A549 treated with ZK216348 at 1 μM for 4 hours (cell line): Measurements from ENCODE around the gene SDHD. TPM values are rescaled to one million over a fixed set of nuclear protein-coding genes. Genes with fewer than 3 reads are reported as not detected.

Experiments used
- total RNA-seq: library from RNA; stranded (reverse); fragments of 200-300 nt; extraction: Qiagen RNA extraction; gene quantifications from 5 replicates; pipeline ENCODE4 v1.2.3, GENCODE V29; 2022; ENCODE audit warnings: low read depth

Gene SDHD
- total RNA-seq, result 65.2 to 71.1 TPM (median 66.1 TPM) in 5 replicates

GRCh38 chr11:112086422-112087191 is at the start of gene SDHD, which contains the start of gene TIMM8B:
Gene SDHD, plus strand, starts transcription at chr11:112086873. Its CDS starts 35 bp downstream, at chr11:112086908.
Gene TIMM8B, minus strand, starts transcription at chr11:112086756. Its CDS starts 33 bp downstream, at chr11:112086723.

DNA sequence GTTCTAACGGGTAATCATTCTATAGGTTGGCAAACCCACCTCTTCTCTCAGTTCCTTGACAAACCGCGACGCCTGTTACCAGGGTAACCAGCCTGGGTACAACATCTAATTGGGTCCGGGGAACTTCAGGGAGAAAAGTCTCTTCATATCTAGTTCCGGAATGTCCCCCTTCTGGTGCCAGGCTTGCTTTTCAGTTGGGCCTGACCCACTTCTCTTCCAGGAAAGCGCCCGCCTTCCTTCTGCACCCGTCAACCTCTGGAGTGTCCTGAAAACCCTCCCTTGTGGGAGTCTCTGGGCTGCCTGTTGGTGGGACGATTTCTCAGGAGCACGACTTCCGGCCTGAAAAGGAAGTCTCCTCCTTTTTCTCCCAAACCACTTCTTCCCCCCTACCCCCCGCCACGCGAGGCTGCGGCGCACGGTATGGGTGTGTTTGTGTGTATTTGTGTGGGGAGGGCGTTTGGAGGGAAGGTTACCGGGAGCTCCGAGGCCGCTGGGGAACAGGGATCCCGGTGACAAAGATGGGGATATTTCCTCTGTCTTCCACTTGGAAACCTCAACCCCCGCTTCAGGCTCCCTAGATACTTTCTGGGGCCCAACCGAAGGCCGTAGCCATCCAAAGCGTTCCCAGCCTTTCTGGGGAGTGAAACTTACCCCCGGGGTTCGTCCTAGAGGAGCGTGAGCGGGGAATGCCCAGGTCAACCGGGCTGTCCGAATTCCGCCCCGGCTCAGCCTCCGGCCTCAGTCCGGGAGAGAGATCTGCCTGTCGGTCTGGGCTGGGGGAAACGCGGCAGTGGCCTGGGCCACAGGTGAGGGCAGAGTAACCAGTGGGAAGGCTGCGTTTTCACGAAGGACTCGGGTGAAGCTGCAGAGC is 12.5 kb upstream of the SDHD start, which contains the start of the genes NKAPD1 and PIH1D2:
TSS of gene NKAPD1 (plus strand) at position 359 of the 871 bp plus-strand sequence. CDS start 1,276 bp downstream, outside the sequence.
TSS of gene PIH1D2 (minus strand) at position 77 of the 871 bp plus-strand sequence. CDS start 843 bp downstream, outside the sequence.

Other genes with a start within 250 kb of the SDHD start
- 16.9 to 20.2 TPM (median 18.8 TPM) in 5 replicates for gene ALG9, start 215.3 kb upstream of the SDHD start, total RNA-seq
- gene FDXACB1, start 207.7 kb upstream of the SDHD start, total RNA-seq, result 1.4 to 2.3 TPM (median 1.6 TPM) in 5 replicates
- gene CFAP68, start 207.3 kb upstream of the SDHD start, total RNA-seq, result 30.8 to 38.7 TPM (median 32.5 TPM) in 5 replicates
- 6.4 to 15.9 TPM (median 9.5 TPM) in 5 replicates for gene CRYAB, start 175.1 kb upstream of the SDHD start, total RNA-seq
- not detected in 5 replicates for gene HSPB2, start 174.1 kb upstream of the SDHD start, total RNA-seq
- gene C11orf52, start 168.0 kb upstream of the SDHD start, total RNA-seq, result not detected in 5 replicates
- 4.5 to 10.0 TPM (median 7.8 TPM) in 5 replicates for gene DIXDC1, start 149.5 kb upstream of the SDHD start, total RNA-seq
- gene DLAT, start 61.5 kb upstream of the SDHD start, total RNA-seq, result 22.0 to 37.2 TPM (median 29.2 TPM) in 5 replicates
- 0.65 to 1.8 TPM (median 1.2 TPM) in 5 replicates for gene PIH1D2, start 12.9 kb upstream of the SDHD start, total RNA-seq
- gene NKAPD1, start 12.6 kb upstream of the SDHD start, total RNA-seq, result 14.8 to 26.3 TPM (median 15.3 TPM) in 5 replicates
- 66.5 to 77.3 TPM (median 71.1 TPM) in 5 replicates for gene TIMM8B, start 117 bp upstream of the SDHD start, total RNA-seq
- gene IL18, start 77.2 kb downstream of the SDHD start, total RNA-seq, result 74.9 to 108 TPM (median 92.3 TPM) in 5 replicates
- gene TEX12, start 80.5 kb downstream of the SDHD start, total RNA-seq, result not detected in 5 replicates
- gene BCO2, start 88.6 kb downstream of the SDHD start, total RNA-seq, result 0.49 to 1.9 TPM (median 1.6 TPM) in 5 replicates
- 23.8 to 38.7 TPM (median 28.5 TPM) in 5 replicates for gene PTS, start 139.6 kb downstream of the SDHD start, total RNA-seq
- not detected in 5 replicates for gene PLET1, start 174.0 kb downstream of the SDHD start, total RNA-seq